NCI-H460 (cell line): ENCODE data around the gene RIN3. TPM values are rescaled to one million over a fixed set of nuclear protein-coding genes. Genes with fewer than 3 reads are reported as not detected.
A peak's percentile ranks its signal among the peaks of the same experiment; 100 is the strongest.

Experiments used
- DNase-seq: peaks from one replicate; pipeline ENCODE4 v3.0.0-alpha.2; 2016; ENCODE audit warnings: low read depth; ENCODE audit errors: extremely low read depth
- total RNA-seq: library from RNA; depleted of rRNA; stranded (reverse); fragments of >200 nt; shearing (Covaris generic); gene quantifications from 2 replicates; pipeline ENCODE4 v1.2.3, GENCODE V29; 2014

RIN3 gene
- total RNA-seq, 1 experiment from 2014 or later = 2.5 TPM

- DNase-seq = peak; percentile 62
Measured at GRCh38 chr14:92680781-92681650, 167.4 kb downstream of the RIN3 start.

GRCh38 chr14:92683041-92683440, 169.5 kb downstream of the RIN3 start:
- no peak for DNase-seq

- DNase-seq = no peak
Measured at GRCh38 chr14:92684801-92685560, 171.4 kb downstream of the RIN3 start.

- DNase-seq = no peak
Measured at GRCh38 chr14:92685784-92686355, 172.3 kb downstream of the RIN3 start.

- DNase-seq = no peak
Measured at GRCh38 chr14:92686411-92686899, 172.9 kb downstream of the RIN3 start.

- DNase-seq = peak; percentile 59
Measured at GRCh38 chr14:92686900-92687427, 173.4 kb downstream of the RIN3 start.

GRCh38 chr14:92687681-92688433, 174.3 kb downstream of the RIN3 start:
- no peak for DNase-seq

GRCh38 chr14:92688434-92689375, 175.1 kb downstream of the RIN3 start:
- no peak for DNase-seq

GRCh38 chr14:92690171-92691011, 176.8 kb downstream of the RIN3 start:
- peak; percentile 56 for DNase-seq

- DNase-seq = no peak
Measured at GRCh38 chr14:92692822-92693226, 179.2 kb downstream of the RIN3 start.

- DNase-seq = peak; percentile 45
Measured at GRCh38 chr14:92693998-92694795, 180.6 kb downstream of the RIN3 start.

GRCh38 chr14:92694807-92695206, 181.2 kb downstream of the RIN3 start:
- DNase-seq = no peak

- no peak for DNase-seq
Measured at GRCh38 chr14:92695562-92695961, 182.0 kb downstream of the RIN3 start.

- DNase-seq = no peak
Measured at GRCh38 chr14:92696366-92696765, 182.8 kb downstream of the RIN3 start.

- DNase-seq = no peak
Measured at GRCh38 chr14:92698393-92698792, 184.8 kb downstream of the RIN3 start.

- no peak for DNase-seq
Measured at GRCh38 chr14:92701826-92702225, 188.2 kb downstream of the RIN3 start.

- DNase-seq = no peak
Measured at GRCh38 chr14:92702441-92702918, 188.9 kb downstream of the RIN3 start.
